Right lobe of liver (tissue), 4 donors: Measurements from ENCODE around the gene NR2F6.

Experiments used
- CTCF ChIP-seq, 4 donors: fragments of 200-600 bp in 3 of 4; fragments of 450-650 bp in 1 of 4; IDR thresholded peaks; one replicate each; pipeline versions ENCODE4 v1.5.1 to v1.8.0; 2016 to 2022; ENCODE audit warnings: antibody characterized with exemption in 4 of 4, mild to moderate bottlenecking in 2 of 4
- POLR2A ChIP-seq: fragments of 450-650 bp; IDR thresholded peaks from one replicate; pipeline ENCODE4 v1.6.1; 2017; ENCODE audit warnings: antibody characterized with exemption, mild to moderate bottlenecking
- donor health status: DM: no; HTN: no; CAD: no.
- donor health status: DM: no; HTN: no; CAD: no.
- donor health status: DM: no; HTN: yes; CAD: no.

DNA sequence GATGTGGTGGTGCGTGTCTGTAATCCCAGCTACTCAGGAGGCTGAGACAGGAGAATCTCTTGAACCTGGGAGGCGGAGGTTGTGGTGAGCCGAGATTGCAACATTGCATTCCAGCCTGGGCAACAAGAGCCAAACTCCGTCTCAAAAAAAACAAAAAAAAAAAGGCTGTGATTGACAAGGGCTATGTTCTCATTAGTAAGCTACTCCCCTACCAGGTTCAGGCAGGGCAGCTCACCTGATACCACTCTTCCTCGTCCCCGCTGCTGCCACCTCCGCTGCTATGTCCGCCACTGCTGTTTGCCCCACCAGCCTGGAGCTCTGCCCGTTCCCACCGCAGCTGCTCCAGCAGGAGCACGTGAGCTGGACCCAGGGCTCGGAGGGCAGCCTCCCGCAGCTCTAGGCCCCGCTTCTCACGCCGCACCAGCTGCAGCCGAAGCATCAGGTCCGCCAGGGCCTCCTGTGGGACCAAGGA, 9.5 kb upstream of the NR2F6 start:
- TF ChIP-seq POLR2A (no peak), CTCF (IDR thresholded peaks at IDR 0.05) (no peak)
